Dendritic cell treated with granulocyte-macrophage colony-stimulating factor and Interleukin-4, amounts not matched to agents 40 ng/mL and 50 ng/mL, for 4 days (primary cell): ENCODE data around the gene EIF5AL1.
"Not testable (repeated sequence)": the region's sequence is repeated elsewhere in the genome, so short reads cannot be mapped to it uniquely, and the experiment has no call there.

Experiments used
- H3K27ac Mint-ChIP-seq: one replicate; pipeline ENCODE4 v1.8.0; 2022; ENCODE audit warnings: mild to moderate bottlenecking, mixed read lengths
- H3K27me3 Mint-ChIP-seq: one replicate; pipeline ENCODE4 v1.8.0; 2022; ENCODE audit warnings: mild to moderate bottlenecking, mixed read lengths
- H3K36me3 Mint-ChIP-seq: one replicate; pipeline ENCODE4 v1.8.0; 2022; ENCODE audit warnings: low read depth, mixed read lengths
- H3K4me1 Mint-ChIP-seq: one replicate; pipeline ENCODE4 v1.8.0; 2022; ENCODE audit warnings: low read depth, mixed read lengths
- H3K4me3 Mint-ChIP-seq: one replicate; pipeline ENCODE4 v1.8.0; 2022; ENCODE audit warnings: mild to moderate bottlenecking, moderate library complexity, mixed read lengths
- H3K9me3 Mint-ChIP-seq: one replicate; pipeline ENCODE4 v1.8.0; 2022; ENCODE audit warnings: mixed read lengths
- intact Hi-C: fragments of 100-400 bp; cut with micrococcal nuclease; formaldehyde crosslinking; loops from one replicate; pipeline ENCODE4 v1.15.0; 2022

Gene EIF5AL1

DNA sequence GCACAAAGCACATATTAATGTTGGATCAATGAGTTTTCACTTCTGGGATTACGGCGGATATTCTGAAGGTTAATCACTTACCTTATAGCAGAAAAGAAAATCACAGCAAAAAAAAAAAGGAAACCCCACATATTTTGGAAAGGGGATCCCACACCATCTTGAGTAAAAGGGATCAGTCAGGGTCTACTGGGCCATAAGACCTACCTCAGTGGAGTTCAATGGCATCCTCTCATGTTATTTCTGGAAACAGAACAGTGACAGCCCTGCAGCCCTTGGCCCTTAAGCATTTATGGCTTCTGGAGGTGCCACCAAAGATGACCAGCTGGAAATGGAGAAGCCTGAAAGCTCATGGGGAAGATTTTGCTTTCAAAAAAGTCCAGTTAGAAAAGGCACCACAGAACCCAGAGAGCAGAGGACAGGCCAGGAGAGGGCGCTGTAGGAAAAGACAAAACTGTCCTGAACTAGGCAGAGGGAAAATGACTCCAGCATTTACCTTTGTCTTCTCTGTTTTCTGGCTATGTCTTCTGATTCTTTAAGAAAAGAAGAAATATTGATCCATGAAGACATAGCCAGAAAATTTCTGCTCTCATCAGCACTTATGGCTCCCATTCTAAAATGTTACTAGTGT lies 2.9 kb upstream of the EIF5AL1 start:
- H3K4me1 Mint-ChIP-seq, intact Hi-C loops, H3K9me3 Mint-ChIP-seq, H3K27ac Mint-ChIP-seq, H3K36me3 Mint-ChIP-seq, H3K4me3 Mint-ChIP-seq: not testable (repeated sequence)
- H3K27me3 Mint-ChIP-seq: peaks cover 24% of the 10 kb centered on the region

DNA sequence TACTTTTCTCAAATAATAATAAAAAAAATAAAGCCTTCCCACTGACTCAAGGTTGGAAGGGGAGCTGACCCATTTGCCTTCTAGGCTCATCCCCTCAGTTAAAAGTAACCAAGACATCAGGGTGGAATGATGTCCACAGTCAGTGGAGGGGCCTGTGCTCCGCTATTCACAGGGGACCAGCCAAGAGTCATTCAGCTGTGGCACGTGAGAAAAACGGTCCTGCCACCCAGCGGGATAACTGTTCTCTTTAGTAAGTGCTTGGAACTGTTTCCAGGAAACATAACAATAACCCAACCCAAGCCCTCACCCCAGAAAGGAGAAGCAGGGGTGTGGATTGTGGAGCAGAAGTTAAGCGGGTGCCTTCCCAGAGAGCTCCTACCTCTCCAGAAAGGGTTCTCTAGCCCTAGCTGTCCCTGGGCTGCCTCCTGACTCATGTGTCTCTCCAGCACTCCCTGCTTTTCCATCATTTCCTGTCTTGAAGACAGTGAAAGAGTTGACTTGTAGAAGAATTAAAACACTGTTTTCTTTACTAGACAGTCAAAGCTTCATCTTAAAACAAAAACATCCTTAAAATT lies 2.3 kb upstream of the EIF5AL1 start:
- H3K4me3 Mint-ChIP-seq, intact Hi-C loops, H3K9me3 Mint-ChIP-seq, H3K4me1 Mint-ChIP-seq, H3K27ac Mint-ChIP-seq, H3K36me3 Mint-ChIP-seq: not testable (repeated sequence)
- H3K27me3 Mint-ChIP-seq: peaks cover 24% of the 10 kb centered on the region

DNA sequence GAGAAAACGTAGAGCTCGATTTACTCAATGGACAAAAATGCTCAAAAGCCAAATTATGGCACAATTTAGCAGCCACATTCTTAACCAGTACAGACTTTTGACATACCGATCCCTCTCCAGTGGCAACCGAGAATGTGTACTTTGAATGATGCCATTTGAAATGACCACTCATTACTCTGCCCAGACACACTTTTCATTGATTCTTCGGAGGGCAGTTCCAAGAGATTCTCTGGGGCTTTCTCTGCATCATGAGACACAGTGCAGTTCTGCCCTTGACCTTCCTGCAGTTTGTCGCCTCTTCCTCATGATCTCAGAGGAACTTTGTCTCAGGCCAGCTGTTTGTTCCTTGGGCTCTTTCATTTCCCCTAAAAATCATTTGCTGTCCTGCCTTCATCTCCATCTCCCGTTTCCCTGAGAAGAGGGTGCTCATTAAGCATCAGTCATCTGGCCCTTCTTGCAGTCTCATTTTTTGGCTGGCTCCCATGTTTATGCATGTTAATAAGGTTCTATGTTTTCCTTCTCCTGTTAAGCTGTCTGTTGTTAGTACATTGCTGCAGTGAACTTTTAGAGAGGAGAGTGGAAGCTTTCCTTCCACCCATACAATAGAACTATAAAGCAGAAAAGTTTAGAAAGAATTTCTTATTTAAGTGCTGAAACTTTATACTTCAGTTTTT lies 4.3 kb downstream of the EIF5AL1 start:
- peak overlapping the region; percentile 12 for H3K27ac Mint-ChIP-seq
- H3K36me3 Mint-ChIP-seq, H3K4me3 Mint-ChIP-seq, H3K9me3 Mint-ChIP-seq, intact Hi-C loops, H3K4me1 Mint-ChIP-seq, H3K27me3 Mint-ChIP-seq: not testable (repeated sequence)

DNA sequence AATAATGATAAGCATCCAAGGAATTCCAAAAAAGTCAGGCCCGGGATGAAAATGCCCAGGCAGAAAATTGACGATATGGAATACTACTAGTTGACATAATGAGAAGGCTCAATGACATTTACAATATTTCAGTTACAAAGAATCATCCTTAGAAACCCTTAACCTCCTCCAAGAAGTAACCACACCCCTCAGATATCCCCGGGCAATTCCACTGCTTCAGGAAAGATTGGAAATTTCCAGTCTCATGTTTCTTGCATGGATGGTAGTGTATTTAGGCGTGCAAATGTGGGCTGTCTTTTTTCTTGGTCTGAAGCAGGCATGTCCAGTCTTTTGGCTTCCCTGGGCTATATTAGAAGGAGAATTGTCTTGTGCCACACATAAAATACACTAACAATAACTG lies 5.2 kb downstream of the EIF5AL1 start:
- H3K4me3 Mint-ChIP-seq, H3K4me1 Mint-ChIP-seq, intact Hi-C loops, H3K9me3 Mint-ChIP-seq, H3K27me3 Mint-ChIP-seq, H3K36me3 Mint-ChIP-seq, H3K27ac Mint-ChIP-seq: not testable (repeated sequence)

DNA sequence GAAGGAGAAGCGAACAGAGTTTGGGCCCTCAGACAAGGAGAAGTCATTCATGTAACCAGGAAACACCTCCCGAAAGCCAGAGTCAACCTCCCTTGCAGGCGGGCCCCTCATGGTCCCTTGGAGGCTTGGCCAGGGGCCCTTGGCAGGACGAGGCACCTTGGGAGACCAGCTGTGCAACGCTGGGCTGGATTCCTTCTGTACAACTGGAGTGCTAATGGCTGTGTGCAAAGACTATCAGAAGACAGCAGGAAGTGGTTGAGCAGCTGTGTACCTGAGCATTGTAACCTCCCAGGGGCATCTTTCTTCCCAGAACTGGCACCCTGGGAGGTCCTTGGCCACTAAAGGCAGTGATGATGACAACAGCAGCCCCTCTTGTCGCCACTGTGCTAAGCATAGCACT lies 9.4 kb downstream of the EIF5AL1 start:
- H3K36me3 Mint-ChIP-seq, intact Hi-C loops, H3K4me3 Mint-ChIP-seq, H3K27me3 Mint-ChIP-seq, H3K9me3 Mint-ChIP-seq, H3K4me1 Mint-ChIP-seq, H3K27ac Mint-ChIP-seq: not testable (repeated sequence)

DNA sequence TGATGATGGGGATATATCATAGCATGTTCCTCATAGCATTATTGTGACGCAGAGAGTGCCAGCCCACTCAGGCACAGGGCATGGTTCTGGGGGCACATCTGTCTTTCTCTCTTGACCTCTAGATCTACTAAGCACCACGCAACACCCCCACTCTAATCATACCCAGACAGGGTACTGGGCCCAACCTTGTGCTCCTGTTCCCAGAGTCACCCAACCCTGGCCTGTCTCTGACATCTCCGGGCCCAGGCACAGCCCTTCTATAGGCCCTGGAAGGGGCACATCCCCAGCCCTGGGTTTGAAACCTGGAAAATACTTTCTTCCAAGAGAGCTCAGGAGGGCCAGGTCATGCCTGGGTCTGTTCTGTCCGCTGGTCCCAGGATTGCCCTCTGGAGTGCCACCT lies 10.1 kb downstream of the EIF5AL1 start:
- intact Hi-C loops, H3K4me1 Mint-ChIP-seq, H3K27ac Mint-ChIP-seq, H3K9me3 Mint-ChIP-seq, H3K4me3 Mint-ChIP-seq, H3K36me3 Mint-ChIP-seq: not testable (repeated sequence)
- peaks cover 12% of the 10 kb centered on the region for H3K27me3 Mint-ChIP-seq

DNA sequence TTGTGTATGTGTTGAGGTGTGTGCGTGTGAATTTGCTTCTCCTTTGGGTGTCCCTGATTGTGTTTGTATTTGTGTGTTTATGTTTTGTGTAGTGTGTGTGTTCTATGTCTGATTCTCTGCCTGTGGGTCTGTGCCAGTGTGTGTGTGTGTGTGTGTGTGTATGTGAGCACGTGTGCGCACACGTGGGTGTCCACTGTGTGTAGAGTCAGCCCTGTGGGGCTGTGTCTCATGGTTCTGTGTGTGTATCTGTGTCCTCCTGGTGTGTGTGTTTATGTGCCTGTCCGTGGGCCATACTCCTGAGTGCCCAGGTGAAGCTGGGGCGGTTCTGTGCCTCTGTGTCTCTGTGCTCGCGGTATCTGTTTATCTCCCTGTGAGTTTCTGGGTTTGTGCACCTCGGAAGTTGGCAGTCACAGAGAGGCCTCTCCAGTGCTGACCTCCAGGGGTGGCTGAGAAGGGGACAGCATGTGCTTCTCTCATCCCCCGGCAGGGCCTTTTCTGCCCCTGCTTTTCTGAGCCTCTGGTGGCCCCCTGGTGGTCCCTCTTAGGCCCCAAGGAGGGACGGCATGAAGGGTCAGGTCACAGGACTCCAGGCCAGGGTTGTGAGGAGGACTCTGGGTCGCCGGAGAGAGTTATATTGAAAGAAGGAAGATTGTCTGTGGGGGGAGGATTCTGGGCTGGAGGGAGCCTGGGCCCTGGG lies 11.0 kb downstream of the EIF5AL1 start:
- H3K27ac Mint-ChIP-seq, H3K36me3 Mint-ChIP-seq, H3K4me1 Mint-ChIP-seq, H3K4me3 Mint-ChIP-seq, intact Hi-C loops, H3K9me3 Mint-ChIP-seq: not testable (repeated sequence)
- peaks cover 12% of the 10 kb centered on the region for H3K27me3 Mint-ChIP-seq

DNA sequence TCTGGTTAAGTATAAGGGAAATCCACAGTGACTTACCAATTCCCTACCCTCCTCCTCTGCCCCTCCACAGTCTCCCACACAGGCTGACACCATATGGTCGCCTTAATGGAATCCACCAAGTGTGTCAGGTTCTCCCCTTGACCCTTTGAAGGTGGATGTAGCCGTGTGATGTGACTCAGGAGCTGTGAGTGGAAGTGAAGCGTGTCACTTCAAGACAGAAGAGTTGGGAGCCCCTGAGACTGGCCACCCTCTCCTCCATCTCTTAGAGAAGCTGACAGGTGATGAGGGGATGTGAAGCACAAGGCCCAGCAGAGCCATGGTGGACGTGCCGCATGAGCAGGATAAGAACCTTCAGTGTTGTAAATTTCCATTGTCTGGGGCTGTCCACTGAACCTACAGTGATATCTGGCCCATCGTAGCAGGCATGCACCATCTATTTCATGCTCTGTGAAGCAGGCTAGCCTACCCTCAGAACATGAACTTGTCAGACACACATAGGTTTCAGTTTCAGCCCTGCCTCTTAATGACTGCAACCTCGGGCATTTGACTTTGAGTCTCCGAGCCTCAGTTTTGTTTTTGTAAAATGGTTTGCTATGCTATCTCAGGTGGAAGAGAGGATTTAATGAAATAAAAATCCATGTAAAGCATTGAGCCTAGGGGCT lies 12.8 kb downstream of the EIF5AL1 start:
- H3K36me3 Mint-ChIP-seq, H3K4me1 Mint-ChIP-seq, intact Hi-C loops, H3K4me3 Mint-ChIP-seq, H3K27ac Mint-ChIP-seq, H3K9me3 Mint-ChIP-seq, H3K27me3 Mint-ChIP-seq: not testable (repeated sequence)

DNA sequence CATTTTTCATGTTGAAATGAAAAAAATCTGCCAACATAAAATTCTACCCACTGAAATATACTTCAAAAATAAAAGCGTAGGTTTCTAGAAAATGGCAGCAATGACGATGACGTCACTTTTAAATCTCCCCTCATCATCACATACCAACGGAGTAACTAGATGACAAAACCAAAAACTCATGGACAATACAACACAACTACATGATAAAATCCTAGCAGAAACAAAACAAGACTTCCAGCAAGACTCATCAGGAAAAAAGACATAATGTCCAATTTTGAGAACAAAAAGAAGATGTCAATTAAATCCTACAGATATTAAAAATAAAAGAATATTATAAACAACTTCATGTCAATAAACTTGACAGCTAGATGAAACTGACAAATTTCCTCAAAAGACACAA lies 15.9 kb downstream of the EIF5AL1 start:
- intact Hi-C loops, H3K36me3 Mint-ChIP-seq, H3K27ac Mint-ChIP-seq, H3K4me1 Mint-ChIP-seq, H3K4me3 Mint-ChIP-seq, H3K9me3 Mint-ChIP-seq, H3K27me3 Mint-ChIP-seq: not testable (repeated sequence)

DNA sequence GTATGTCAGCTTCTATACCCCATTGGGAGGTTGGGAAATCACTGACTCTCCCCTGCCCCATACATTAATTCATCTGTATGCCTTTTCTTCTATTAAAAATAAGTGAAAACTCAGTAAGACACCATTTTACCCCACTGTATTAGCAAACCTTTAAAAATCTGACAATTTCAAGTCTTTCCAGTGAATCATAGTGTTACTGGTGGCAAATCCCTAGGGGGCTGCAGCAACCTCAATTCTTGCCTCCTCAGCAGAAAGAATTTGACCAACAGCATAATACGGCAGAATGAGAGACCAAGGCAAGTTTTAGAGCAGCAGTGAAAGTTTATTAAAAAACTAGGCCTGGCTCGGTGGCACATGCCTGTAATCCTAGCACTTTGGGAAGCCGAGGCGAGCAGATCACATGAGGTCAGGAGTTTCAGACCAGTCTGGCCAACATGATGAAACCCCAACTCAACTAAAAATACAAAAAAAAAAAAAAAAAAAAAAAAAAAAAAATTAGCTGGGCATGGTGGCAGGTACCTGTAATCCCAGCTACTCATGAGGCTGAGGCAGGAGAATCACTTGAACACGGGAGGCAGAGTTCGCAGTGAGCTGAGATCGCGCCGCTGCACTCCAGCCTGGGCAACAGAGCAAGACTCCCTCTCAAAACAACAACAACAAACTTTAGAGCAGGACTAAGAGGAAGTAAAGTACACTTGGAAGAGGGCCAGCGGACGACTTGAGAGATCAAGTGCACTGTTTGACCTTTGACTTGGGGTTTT lies 21.0 kb downstream of the EIF5AL1 start:
- intact Hi-C loops, H3K4me1 Mint-ChIP-seq, H3K27me3 Mint-ChIP-seq, H3K27ac Mint-ChIP-seq, H3K9me3 Mint-ChIP-seq, H3K4me3 Mint-ChIP-seq, H3K36me3 Mint-ChIP-seq: not testable (repeated sequence)

DNA sequence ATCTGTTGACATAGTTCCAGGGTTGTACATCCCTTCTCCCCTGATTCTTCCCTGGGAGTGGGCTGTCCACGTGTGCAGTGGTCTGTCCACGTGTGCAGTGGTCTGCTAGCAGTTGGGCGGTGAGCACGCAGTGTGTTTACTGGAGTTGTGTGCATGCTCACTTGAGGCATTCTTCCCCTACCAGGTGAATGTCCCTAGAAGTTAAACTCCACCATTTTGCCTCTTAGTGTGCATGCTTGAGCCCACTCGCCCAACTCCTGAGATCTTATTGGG lies 21.5 kb downstream of the EIF5AL1 start:
- H3K4me3 Mint-ChIP-seq, H3K36me3 Mint-ChIP-seq, H3K4me1 Mint-ChIP-seq, intact Hi-C loops, H3K9me3 Mint-ChIP-seq, H3K27ac Mint-ChIP-seq, H3K27me3 Mint-ChIP-seq: not testable (repeated sequence)

DNA sequence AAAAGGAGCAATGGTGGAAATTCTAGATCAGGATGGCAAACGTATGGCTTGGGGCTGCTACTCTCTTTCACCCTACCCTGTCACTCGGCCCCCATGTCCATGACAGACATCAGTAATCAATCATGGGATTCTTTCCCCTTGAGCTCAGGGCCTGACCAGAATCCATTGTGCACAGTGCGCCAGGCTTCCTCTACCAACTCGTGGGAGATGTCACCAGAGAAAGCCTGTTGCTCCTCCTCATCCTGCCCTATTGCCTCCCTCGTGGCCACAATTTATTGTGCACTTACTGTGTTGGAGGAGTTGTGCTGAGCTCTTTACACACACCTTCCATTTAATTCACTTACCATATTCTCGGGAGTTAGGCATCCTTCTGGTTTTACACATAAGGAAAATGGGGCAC lies 26.0 kb downstream of the EIF5AL1 start:
- H3K9me3 Mint-ChIP-seq, H3K27me3 Mint-ChIP-seq: not testable (repeated sequence)
- H3K4me1 Mint-ChIP-seq: peaks cover 11% of the 10 kb centered on the region

DNA sequence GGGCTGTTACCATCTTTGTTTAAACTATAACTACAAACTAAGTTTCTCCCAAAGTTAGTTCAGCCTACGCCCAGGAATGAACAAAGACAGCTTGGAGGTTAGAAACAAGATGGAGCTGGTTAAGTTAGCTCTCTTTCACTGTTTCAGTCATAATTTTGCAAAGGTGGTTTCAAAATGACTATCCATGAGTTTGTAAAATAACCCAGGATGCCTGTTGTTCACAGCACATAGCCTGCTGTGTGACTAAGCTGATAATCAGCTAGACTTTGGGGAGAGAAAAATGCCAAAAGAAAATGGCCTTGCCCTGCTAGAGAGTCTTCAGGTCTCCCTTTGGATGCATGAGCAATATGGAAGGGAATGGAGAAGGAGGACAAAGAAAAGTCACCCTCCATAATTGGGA lies 28.6 kb downstream of the EIF5AL1 start:
- H3K27ac Mint-ChIP-seq, H3K9me3 Mint-ChIP-seq, H3K4me3 Mint-ChIP-seq, H3K27me3 Mint-ChIP-seq, H3K36me3 Mint-ChIP-seq, intact Hi-C loops: not testable (repeated sequence)
- peaks cover 12% of the 10 kb centered on the region for H3K4me1 Mint-ChIP-seq

More for the DNA sequence above, 26.0 kb downstream of the EIF5AL1 start:
- H3K4me3 Mint-ChIP-seq, intact Hi-C loops, H3K27ac Mint-ChIP-seq, H3K36me3 Mint-ChIP-seq: not testable (repeated sequence)

DNA sequence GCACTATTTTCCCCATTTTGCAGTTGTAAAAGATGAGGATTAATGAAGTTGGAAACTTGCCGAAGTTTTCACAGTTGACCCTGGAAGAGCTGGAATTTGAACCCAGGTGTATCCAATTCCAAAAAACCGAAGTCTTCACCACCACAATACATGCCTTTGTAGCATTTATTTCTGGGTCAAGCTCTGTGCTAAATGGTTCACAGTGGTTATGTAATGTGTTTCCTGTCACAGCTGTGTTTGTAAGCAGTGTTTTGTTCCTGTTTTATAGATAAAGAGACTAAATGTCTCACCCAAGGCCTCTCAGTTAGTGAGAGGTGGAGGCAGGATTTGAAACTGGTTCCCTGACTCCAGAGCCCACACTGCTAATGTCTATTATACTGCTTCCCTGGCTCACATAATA lies 30.3 kb downstream of the EIF5AL1 start:
- Mint-ChIP-seq H3K4me1 (peaks cover 28% of the 10 kb centered on the region), H3K4me3 (no peak overlapping the region), H3K9me3 (no peaks in the 10 kb centered on the region), H3K36me3 (no peaks in the 10 kb centered on the region), H3K27ac (no peak overlapping the region), H3K27me3 (peaks cover 9% of the 10 kb centered on the region)
- intact Hi-C loops: no loop called here
